ENCODE results near the gene SNCAIP. TPM values are rescaled to one million over a fixed set of nuclear protein-coding genes. Genes with fewer than 3 reads are reported as not detected.

The SNCAIP gene
- total and polyA plus RNA-seq, 12 donors = 1.3 to 6.4 (median 2.7) TPM

DNA sequence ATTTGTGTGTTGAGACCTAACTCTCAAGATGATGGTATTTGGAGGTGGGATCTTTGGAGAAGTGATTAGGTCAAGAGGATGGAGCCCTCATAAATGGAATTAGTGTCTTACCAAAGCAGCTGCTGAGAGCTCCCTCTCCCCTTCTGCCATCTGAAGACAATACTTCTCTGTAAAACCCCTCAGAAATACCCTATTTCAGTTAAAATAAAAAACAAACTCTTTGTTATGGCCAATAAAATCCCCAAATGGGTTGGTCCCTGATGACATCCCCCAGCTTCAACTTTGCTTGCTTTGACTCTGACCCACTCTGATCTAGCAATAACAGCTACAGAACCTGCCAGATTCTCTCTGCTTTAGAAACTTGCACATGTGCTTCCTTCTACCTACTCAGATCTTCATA lies 100.9 kb downstream of the SNCAIP start:
- no peak overlapping the region for H3K4me3 ChIP-seq
- no peaks in the 10 kb centered on the region for H3K4me1 ChIP-seq (replicated peaks in 1 of 2)
- DNase-seq = no peak
- H3K36me3 ChIP-seq (replicated peaks in 1 of 2) = no peaks in the 10 kb centered on the region
- TF ChIP-seq, protein P1, sequence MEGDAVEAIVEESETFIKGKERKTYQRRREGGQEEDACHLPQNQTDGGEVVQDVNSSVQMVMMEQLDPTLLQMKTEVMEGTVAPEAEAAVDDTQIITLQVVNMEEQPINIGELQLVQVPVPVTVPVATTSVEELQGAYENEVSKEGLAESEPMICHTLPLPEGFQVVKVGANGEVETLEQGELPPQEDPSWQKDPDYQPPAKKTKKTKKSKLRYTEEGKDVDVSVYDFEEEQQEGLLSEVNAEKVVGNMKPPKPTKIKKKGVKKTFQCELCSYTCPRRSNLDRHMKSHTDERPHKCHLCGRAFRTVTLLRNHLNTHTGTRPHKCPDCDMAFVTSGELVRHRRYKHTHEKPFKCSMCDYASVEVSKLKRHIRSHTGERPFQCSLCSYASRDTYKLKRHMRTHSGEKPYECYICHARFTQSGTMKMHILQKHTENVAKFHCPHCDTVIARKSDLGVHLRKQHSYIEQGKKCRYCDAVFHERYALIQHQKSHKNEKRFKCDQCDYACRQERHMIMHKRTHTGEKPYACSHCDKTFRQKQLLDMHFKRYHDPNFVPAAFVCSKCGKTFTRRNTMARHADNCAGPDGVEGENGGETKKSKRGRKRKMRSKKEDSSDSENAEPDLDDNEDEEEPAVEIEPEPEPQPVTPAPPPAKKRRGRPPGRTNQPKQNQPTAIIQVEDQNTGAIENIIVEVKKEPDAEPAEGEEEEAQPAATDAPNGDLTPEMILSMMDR (IDR thresholded peaks at IDR 0.05) = no peak
- no peak for TF ChIP-seq POLR2A (IDR thresholded peaks at IDR 0.05)
- intact Hi-C loops (cut with DNase I) = no loop called here
- no peaks in the 10 kb centered on the region for H3K27me3 ChIP-seq
- no peak overlapping the region for H3K27ac ChIP-seq
- no peaks in the 10 kb centered on the region for H3K9me3 ChIP-seq (replicated peaks in 1 of 3)

GRCh38 chr5:122413722-122414121 lies 101.7 kb downstream of the SNCAIP start:
- Histone ChIP-seq H3K27ac (no peak overlapping the region), H3K4me3 (no peak overlapping the region), H3K27me3 (no peaks in the 10 kb centered on the region), H3K36me3 (replicated peaks in 1 of 2) (no peaks in the 10 kb centered on the region), H3K9me3 (replicated peaks in 1 of 3) (no peaks in the 10 kb centered on the region), H3K4me1 (replicated peaks in 1 of 2) (no peaks in the 10 kb centered on the region)
- no peak for DNase-seq
- 84 to 98% (median 86%) methylated on average over 3 of the region's 3 CpGs for WGBS, 4 donors
- intact Hi-C loops (cut with DNase I) = no loop called here
- TF ChIP-seq POLR2A (IDR thresholded peaks at IDR 0.05) = no peak
- TF ChIP-seq, protein P1 (IDR thresholded peaks at IDR 0.05) = no peak

- DNase-seq = peak; percentile 57 to 84 (median 70)
Measured at GRCh38 chr5:122415030-122415800, 103.2 kb downstream of the SNCAIP start.

GRCh38 chr5:122415801-122416120 lies 103.7 kb downstream of the SNCAIP start:
- no peaks in the 10 kb centered on the region for H3K4me1 ChIP-seq (replicated peaks in 1 of 2)
- no peak overlapping the region for H3K4me3 ChIP-seq
- H3K36me3 ChIP-seq (replicated peaks in 1 of 2) = no peaks in the 10 kb centered on the region
- intact Hi-C loops (cut with DNase I) = loop anchor here (5.0 kb wide), 2 partner anchors 218 to 223 kb away; no protein-coding TSS in a partner anchor
- no peak for DNase-seq
- no peak for TF ChIP-seq POLR2A (IDR thresholded peaks at IDR 0.05)
- TF ChIP-seq, protein P1 (IDR thresholded peaks at IDR 0.05) = no peak
- H3K27me3 ChIP-seq = no peaks in the 10 kb centered on the region
- H3K9me3 ChIP-seq (replicated peaks in 1 of 3) = no peaks in the 10 kb centered on the region
- no peak overlapping the region for H3K27ac ChIP-seq
- WGBS, 4 donors = 53 to 66% (median 55%) methylated on average over 5 of the region's 5 CpGs

More at GRCh38 chr5:122415030-122415800, 103.2 kb downstream of the SNCAIP start:
- TF ChIP-seq, protein P1 (IDR thresholded peaks at IDR 0.05) = peak; percentile 66 to 83 (median 73)
- TF ChIP-seq POLR2A (IDR thresholded peaks at IDR 0.05) = no peak
- Histone ChIP-seq H3K27me3 (no peaks in the 10 kb centered on the region), H3K9me3 (replicated peaks in 1 of 3) (no peaks in the 10 kb centered on the region), H3K4me1 (replicated peaks in 1 of 2) (no peaks in the 10 kb centered on the region), H3K4me3 (no peak overlapping the region), H3K27ac (no peak overlapping the region), H3K36me3 (replicated peaks in 1 of 2) (no peaks in the 10 kb centered on the region)
- WGBS, 4 donors = 40 to 45% (median 42%) methylated on average over 7 of the region's 7 CpGs
- intact Hi-C loops (cut with DNase I) = loop anchor here (5.0 kb wide), 2 partner anchors 218 to 223 kb away; no protein-coding TSS in a partner anchor

All from adrenal gland (tissue), 12 donors.